Mammary epithelial cell (primary cell): ENCODE data around the gene DNAJB6.

Experiments used
- EZH2 ChIP-seq: IDR thresholded peaks from 2 replicates; pipeline ENCODE4 v1.6.1; 2012; ENCODE audit warnings: low read length, inconsistent platforms, borderline replicate concordance
- TF ChIP-seq, protein P1 (sequence below), 2 donors: IDR thresholded peaks in 1 of 2; conservative IDR thresholded peaks in 1 of 2; 2 replicates each; pipeline ENCODE4 v1.5.1; 2011 to 2012; ENCODE audit warnings: inconsistent platforms in 2 of 2, low read length in 2 of 2, mild to moderate bottlenecking in 2 of 2, control low read depth in 1 of 2, low read depth in 1 of 2; ENCODE audit not compliant: insufficient read depth in 1 of 2; ENCODE audit errors: extremely low read depth in 1 of 2

DNA sequence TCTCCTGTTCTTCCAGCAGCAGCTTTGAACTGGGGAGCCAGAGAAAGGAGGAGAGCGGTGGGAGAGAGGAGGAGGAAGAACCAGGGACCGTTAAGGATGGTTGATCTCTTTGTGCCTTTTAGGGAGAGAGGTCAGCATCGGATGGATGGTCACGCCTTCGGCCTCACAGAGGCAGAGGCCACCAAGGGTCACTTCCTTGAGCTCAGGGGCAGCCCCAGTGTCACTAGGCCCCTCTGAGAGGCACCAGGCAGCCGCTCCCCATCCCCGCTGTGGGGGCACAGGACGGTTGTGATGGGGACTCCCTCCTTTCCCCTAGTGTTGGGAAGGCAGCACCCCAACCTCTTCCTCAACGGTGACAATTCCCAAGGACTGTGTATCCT is 121.4 kb downstream of the DNAJB6 start:
- TF ChIP-seq EZH2 = no peak
- TF ChIP-seq, protein P1, sequence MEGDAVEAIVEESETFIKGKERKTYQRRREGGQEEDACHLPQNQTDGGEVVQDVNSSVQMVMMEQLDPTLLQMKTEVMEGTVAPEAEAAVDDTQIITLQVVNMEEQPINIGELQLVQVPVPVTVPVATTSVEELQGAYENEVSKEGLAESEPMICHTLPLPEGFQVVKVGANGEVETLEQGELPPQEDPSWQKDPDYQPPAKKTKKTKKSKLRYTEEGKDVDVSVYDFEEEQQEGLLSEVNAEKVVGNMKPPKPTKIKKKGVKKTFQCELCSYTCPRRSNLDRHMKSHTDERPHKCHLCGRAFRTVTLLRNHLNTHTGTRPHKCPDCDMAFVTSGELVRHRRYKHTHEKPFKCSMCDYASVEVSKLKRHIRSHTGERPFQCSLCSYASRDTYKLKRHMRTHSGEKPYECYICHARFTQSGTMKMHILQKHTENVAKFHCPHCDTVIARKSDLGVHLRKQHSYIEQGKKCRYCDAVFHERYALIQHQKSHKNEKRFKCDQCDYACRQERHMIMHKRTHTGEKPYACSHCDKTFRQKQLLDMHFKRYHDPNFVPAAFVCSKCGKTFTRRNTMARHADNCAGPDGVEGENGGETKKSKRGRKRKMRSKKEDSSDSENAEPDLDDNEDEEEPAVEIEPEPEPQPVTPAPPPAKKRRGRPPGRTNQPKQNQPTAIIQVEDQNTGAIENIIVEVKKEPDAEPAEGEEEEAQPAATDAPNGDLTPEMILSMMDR (conservative IDR thresholded peaks at IDR 0.05 in 1 of 2, IDR thresholded peaks at IDR 0.05 in 1 of 2; ENCODE audit: extremely low read depth in 1 of 2, insufficient read depth in 1 of 2, low read depth in 1 of 2, low read length in 2 of 2) = no peak
